Measurements from ENCODE around the gene APEH.

The APEH gene

DNA sequence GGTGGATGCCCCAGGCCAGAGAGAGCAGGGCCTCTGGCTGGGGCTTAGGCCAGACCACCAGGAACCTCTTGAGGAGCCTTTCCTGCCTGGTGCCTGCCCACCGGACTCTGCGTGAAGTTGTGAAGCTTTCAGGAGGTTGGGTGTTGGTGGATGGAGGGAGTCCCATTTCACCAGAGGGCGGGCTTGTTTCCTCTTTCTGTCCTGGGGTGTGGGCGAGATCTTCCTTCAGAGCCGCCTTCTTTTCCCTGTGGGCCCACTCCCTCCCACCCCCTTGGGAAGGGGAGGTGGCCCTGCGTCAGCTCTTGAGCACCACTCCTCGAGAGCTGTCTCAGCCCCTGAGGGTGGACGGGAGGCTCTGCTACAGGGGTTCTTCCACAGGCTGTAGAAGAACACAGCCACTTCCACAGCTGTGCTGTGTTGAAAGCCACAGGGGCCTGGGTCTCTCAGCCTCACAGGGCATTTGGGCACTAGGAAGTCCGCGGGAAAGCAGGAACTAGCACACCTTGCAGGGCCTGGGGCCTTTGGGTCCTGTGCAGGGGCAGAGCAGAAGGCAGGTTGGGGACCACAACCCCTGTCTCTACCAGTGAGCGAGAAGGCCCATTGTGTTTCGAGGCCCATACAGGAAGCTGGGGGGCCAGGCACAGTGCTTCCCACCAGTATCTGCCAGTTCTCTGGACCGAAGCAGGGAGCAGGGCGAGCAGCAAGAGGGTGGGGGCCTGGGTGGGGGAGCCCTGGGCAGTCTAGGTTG is 43.2 kb downstream of the APEH start:
- Histone ChIP-seq H3K9me3 (ENCODE audit: insufficient read depth, low read length) (no peaks in the 10 kb centered on the region), H3K27me3 (ENCODE audit: low read length) (no peaks in the 10 kb centered on the region), H3F3A (ENCODE audit: insufficient read depth) (peaks cover 9% of the 10 kb centered on the region; the same call in 1 of the 2 replicates), H3K79me2 (ENCODE audit: insufficient read depth, low read length) (no peaks in the 10 kb centered on the region), H4K20me1 (ENCODE audit: low read depth, low read length) (no peaks in the 10 kb centered on the region), H2AFZ (ENCODE audit: low read depth, low read length, severe bottlenecking) (no peak overlapping the region), H3K9me2 (replicated peaks; ENCODE audit: insufficient read depth, low read length) (no peaks in the 10 kb centered on the region), H3K4me3 (ENCODE audit: insufficient read depth, low read length, poor library complexity, severe bottlenecking) (no peak overlapping the region), H3K36me3 (ENCODE audit: low read length) (no peaks in the 10 kb centered on the region), H3K27ac (ENCODE audit: low read depth, low read length) (no peak overlapping the region), H3K4me2 (ENCODE audit: low read depth, low read length, poor library complexity, severe bottlenecking) (no peak overlapping the region), H3K9ac (ENCODE audit: low read length) (no peak overlapping the region)
- TF ChIP-seq EZH2phosphoT487 (conservative IDR thresholded peaks at IDR 0.05; ENCODE audit: low read length), result no peak
- TF ChIP-seq, protein P1, sequence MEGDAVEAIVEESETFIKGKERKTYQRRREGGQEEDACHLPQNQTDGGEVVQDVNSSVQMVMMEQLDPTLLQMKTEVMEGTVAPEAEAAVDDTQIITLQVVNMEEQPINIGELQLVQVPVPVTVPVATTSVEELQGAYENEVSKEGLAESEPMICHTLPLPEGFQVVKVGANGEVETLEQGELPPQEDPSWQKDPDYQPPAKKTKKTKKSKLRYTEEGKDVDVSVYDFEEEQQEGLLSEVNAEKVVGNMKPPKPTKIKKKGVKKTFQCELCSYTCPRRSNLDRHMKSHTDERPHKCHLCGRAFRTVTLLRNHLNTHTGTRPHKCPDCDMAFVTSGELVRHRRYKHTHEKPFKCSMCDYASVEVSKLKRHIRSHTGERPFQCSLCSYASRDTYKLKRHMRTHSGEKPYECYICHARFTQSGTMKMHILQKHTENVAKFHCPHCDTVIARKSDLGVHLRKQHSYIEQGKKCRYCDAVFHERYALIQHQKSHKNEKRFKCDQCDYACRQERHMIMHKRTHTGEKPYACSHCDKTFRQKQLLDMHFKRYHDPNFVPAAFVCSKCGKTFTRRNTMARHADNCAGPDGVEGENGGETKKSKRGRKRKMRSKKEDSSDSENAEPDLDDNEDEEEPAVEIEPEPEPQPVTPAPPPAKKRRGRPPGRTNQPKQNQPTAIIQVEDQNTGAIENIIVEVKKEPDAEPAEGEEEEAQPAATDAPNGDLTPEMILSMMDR (IDR thresholded peaks at IDR 0.05; ENCODE audit: insufficient read depth, low read length, poor library complexity, severe bottlenecking), result no peak

DNA sequence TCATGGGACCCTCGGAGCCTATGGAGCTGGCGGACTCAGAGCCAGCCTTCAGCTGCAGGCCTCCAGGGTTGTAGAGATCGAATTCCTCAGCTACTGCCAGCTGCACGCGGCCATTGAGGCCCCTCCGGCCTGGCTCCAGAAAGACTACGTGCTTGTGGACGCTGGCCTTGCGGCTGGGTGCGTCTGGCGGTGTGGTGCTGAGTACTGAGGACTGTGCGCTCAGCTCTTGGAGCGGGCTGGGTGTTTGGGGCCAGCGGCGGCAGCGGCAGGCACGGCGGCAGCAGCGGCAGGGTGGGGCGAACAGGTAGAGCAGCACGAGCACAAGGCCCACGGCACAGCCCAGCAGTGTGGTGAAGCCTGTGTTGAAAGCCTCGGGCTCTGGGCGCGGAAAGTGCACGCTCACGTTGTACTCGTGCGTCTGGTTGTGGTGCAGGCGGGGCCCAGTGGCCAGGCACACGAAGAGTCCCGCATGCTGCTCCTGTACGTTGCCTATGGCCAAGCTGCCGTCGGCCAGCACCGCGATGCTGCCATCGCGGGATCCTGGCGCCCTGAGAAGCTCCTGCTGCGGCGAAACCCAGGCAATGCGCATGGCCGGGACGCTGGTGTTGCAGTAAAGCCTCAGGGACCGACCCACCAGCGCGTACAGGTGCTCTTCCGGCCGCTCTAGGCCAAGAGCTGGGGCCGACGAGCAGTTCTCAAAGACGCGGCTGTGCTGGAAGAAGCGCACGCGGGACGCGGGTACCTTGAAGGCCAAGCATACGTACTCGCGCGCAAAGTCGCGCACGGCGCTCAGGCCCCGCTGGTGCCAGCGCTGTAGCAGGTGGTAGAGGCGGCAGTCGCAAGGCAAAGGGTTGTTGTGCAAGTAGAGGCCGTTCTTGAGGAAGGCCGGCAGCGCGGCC is 44.1 kb downstream of the APEH start:
- Histone ChIP-seq H3K27me3 (ENCODE audit: low read length) (no peaks in the 10 kb centered on the region), H3K9me2 (replicated peaks; ENCODE audit: insufficient read depth, low read length) (no peaks in the 10 kb centered on the region), H3K4me2 (ENCODE audit: low read depth, low read length, poor library complexity, severe bottlenecking) (no peak overlapping the region), H3K4me3 (ENCODE audit: insufficient read depth, low read length, poor library complexity, severe bottlenecking) (no peak overlapping the region), H2AFZ (ENCODE audit: low read depth, low read length, severe bottlenecking) (no peak overlapping the region), H3K36me3 (ENCODE audit: low read length) (no peaks in the 10 kb centered on the region), H4K20me1 (ENCODE audit: low read depth, low read length) (no peaks in the 10 kb centered on the region), H3K9ac (ENCODE audit: low read length) (no peak overlapping the region), H3K79me2 (ENCODE audit: insufficient read depth, low read length) (no peaks in the 10 kb centered on the region), H3F3A (ENCODE audit: insufficient read depth) (peaks cover 9% of the 10 kb centered on the region; the same call in 1 of the 2 replicates), H3K27ac (ENCODE audit: low read depth, low read length) (no peak overlapping the region), H3K9me3 (ENCODE audit: insufficient read depth, low read length) (no peaks in the 10 kb centered on the region)
- TF ChIP-seq, protein P1 (IDR thresholded peaks at IDR 0.05; ENCODE audit: insufficient read depth, low read length, poor library complexity, severe bottlenecking), result no peak
- no peak for TF ChIP-seq EZH2phosphoT487 (conservative IDR thresholded peaks at IDR 0.05; ENCODE audit: low read length)

DNA sequence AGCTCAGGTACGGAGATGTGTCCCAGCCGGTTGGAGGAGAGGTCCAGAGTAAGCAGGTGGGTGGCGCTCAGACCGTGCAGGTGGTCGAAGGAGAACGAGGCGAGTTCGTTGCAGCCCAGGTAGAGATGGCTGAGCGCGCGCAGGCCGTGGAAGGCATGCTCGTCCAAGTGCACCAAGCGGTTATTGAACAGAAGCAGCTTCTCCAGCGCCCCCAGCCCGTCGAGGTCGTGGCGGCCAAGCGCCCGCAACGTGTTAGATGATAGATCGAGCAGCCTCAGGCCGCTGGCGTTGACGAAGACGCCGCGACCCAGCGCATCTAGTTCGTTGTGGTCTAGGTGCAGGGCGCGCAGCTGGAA is 44.7 kb downstream of the APEH start:
- Histone ChIP-seq H3K9me2 (replicated peaks; ENCODE audit: insufficient read depth, low read length) (no peaks in the 10 kb centered on the region), H3K79me2 (ENCODE audit: insufficient read depth, low read length) (0 out of 2 replicates have a peak, but pooled peaks cover 3% of the 10 kb centered on the region), H3K9me3 (ENCODE audit: insufficient read depth, low read length) (no peaks in the 10 kb centered on the region), H3K27me3 (ENCODE audit: low read length) (no peaks in the 10 kb centered on the region), H3K4me2 (ENCODE audit: low read depth, low read length, poor library complexity, severe bottlenecking) (peak overlapping the region; percentile 57), H2AFZ (ENCODE audit: low read depth, low read length, severe bottlenecking) (no peak overlapping the region), H4K20me1 (ENCODE audit: low read depth, low read length) (no peaks in the 10 kb centered on the region), H3K9ac (ENCODE audit: low read length) (peak overlapping the region; percentile 46), H3F3A (ENCODE audit: insufficient read depth) (peaks cover 9% of the 10 kb centered on the region; the same call in 1 of the 2 replicates), H3K4me3 (ENCODE audit: insufficient read depth, low read length, poor library complexity, severe bottlenecking) (peak overlapping the region; percentile 40), H3K27ac (ENCODE audit: low read depth, low read length) (no peak overlapping the region), H3K36me3 (ENCODE audit: low read length) (no peaks in the 10 kb centered on the region)
- TF ChIP-seq, protein P1 (IDR thresholded peaks at IDR 0.05; ENCODE audit: insufficient read depth, low read length, poor library complexity, severe bottlenecking), result no peak
- no peak for TF ChIP-seq EZH2phosphoT487 (conservative IDR thresholded peaks at IDR 0.05; ENCODE audit: low read length)
